OCI-LY3 (cell line): Measurements from ENCODE around the gene PI4K2B.

Experiments used
- CTCF ChIP-seq: fragments of 200-600, 300-600 bp; sonication (generic); IDR thresholded peaks from 2 replicates; pipeline ENCODE4 v1.5.1; 2014; ENCODE audit warnings: antibody characterized with exemption, low read length, low read depth
- EZH2phosphoT487 ChIP-seq: fragments of 200-600 bp; shearing (Covaris generic); IDR thresholded peaks from 2 replicates; pipeline ENCODE4 v1.6.1; 2018; ENCODE audit warnings: antibody characterized with exemption, mixed run types, low read depth

- no peak for TF ChIP-seq CTCF
- no peak for TF ChIP-seq EZH2phosphoT487
Measured at GRCh38 chr4:25223802-25224375, 9.9 kb upstream of the PI4K2B start.
